Skeletal muscle tissue (tissue), 4 donors: Measurements from ENCODE around the gene MTX3. TPM values are rescaled to one million over a fixed set of nuclear protein-coding genes. Genes with fewer than 3 reads are reported as not detected.

ENCODE experiments used
- H3K27ac ChIP-seq: one replicate; pipeline ENCODE4 v1.7.0; 2013; ENCODE audit warnings: mild to moderate bottlenecking, low read depth, low read length, inconsistent platforms
- H3K27me3 ChIP-seq, 3 donors: one replicate each; pipeline ENCODE4 v1.7.0; 2013; ENCODE audit warnings: low read length in 3 of 3; ENCODE audit not compliant: control insufficient read depth in 3 of 3, insufficient read depth in 3 of 3
- H3K36me3 ChIP-seq, 3 donors: one replicate each; pipeline ENCODE4 v1.7.0; 2013; ENCODE audit warnings: low read length in 3 of 3; ENCODE audit not compliant: control insufficient read depth in 3 of 3, insufficient read depth in 3 of 3
- H3K4me1 ChIP-seq, 3 donors: one replicate each; pipeline ENCODE4 v1.7.0; 2013; ENCODE audit warnings: low read length in 3 of 3, mild to moderate bottlenecking in 3 of 3; ENCODE audit not compliant: control insufficient read depth in 3 of 3, insufficient read depth in 3 of 3
- H3K4me3 ChIP-seq, 3 donors: one replicate each; pipeline ENCODE4 v1.7.0; 2013; ENCODE audit warnings: low read length in 3 of 3
- H3K9ac ChIP-seq, 3 donors: one replicate each; pipeline ENCODE4 v1.7.0; 2013; ENCODE audit warnings: low read length in 3 of 3, mild to moderate bottlenecking in 3 of 3, moderate library complexity in 2 of 3, low read depth in 1 of 3
- H3K9me3 ChIP-seq, 3 donors: one replicate each; pipeline ENCODE4 v1.7.0; 2013; ENCODE audit warnings: low read length in 3 of 3; ENCODE audit not compliant: control insufficient read depth in 3 of 3
- total RNA-seq: library from RNA; depleted of rRNA; stranded (reverse); fragments of >200 nt; gene quantifications from one replicate; pipeline ENCODE4 v1.2.3, GENCODE V29; 2014
- donor health status: Osteomylitis.

Gene MTX3
- total RNA-seq, 1 donor from 2014 or later = 10.4 TPM

- H3K27ac ChIP-seq = no peak overlapping the region
- no peaks in the 10 kb centered on the region for H3K36me3 ChIP-seq
- no peaks in the 10 kb centered on the region for H3K27me3 ChIP-seq
- no peaks in the 10 kb centered on the region for H3K4me1 ChIP-seq
- no peak overlapping the region for H3K9ac ChIP-seq
- H3K9me3 ChIP-seq = no peaks in the 10 kb centered on the region
- H3K4me3 ChIP-seq = no peak overlapping the region
These were observed 43.5 kb downstream of the MTX3 start for GRCh38 chr5:79947567-79947966.

DNA sequence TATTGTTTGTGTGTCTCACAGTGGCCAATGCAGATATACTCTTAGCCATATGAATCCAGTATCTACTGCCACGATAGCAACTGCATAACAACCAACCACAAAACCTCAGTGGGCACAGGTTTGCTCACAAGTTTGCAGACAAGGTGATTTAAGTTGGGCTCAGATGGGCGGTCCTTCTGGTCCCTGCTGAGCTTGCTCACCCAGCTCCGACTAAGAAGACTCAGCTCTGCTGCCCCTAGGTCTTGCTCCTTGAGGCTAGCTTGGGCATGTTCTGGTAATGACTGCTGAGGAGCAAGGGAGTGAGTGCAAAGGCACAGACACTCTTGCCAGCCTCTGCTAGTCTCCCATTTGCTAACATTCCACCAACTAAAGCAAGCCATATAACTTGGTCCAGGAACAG is 52.6 kb downstream of the MTX3 start:
- peaks cover 0 to 3% (median 0%) of the 10 kb centered on the region in 3 donors for H3K27me3 ChIP-seq
- H3K4me3 ChIP-seq = no peak overlapping the region
- no peak overlapping the region for H3K9ac ChIP-seq
- no peak overlapping the region for H3K27ac ChIP-seq
- H3K36me3 ChIP-seq = no peaks in the 10 kb centered on the region
- peaks cover 0 to 2% (median 2%) of the 10 kb centered on the region in 3 donors for H3K4me1 ChIP-seq
- no peaks in the 10 kb centered on the region for H3K9me3 ChIP-seq

- Histone ChIP-seq H3K27me3 (peaks cover 0 to 3% (median 0%) of the 10 kb centered on the region in 3 donors), H3K9ac (no peak overlapping the region), H3K4me1 (peaks cover 0 to 4% (median 2%) of the 10 kb centered on the region in 3 donors), H3K4me3 (no peak overlapping the region), H3K9me3 (no peaks in the 10 kb centered on the region), H3K36me3 (no peaks in the 10 kb centered on the region), H3K27ac (no peak overlapping the region)
These were observed 54.3 kb downstream of the MTX3 start for GRCh38 chr5:79936646-79937216.

DNA sequence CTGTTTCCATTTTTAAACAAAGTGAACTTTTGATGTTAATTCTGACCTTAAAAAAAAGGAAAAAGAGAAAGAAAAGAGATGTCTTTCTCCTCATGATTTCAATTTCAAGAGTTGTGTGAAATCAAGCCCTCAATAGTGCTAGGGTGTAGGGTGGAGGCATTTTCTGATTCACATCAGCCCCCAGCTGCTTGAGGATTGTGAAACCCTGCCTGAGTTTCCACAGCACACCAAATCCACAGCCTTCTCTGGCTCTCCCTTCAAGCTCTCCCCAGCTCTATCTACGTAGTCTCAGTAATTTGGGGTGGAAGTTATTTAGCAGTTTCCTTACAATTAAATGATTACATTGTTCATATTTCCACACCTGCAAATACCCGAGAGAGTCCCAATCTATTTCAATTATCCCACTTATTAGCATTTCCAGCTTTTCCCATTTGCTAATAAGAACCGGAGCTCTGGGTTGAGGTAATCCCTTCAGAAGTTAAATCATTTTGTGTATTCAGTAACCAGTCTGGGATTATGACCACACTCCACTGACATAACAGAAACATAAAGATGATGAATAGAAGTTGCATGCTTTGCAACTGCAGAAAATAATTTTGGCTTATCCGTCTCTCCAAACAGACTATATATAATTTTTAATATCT is 54.9 kb downstream of the MTX3 start:
- Histone ChIP-seq H3K4me1 (peaks cover 0 to 4% (median 2%) of the 10 kb centered on the region in 3 donors), H3K27ac (no peak overlapping the region), H3K9me3 (no peaks in the 10 kb centered on the region), H3K27me3 (peaks cover 0 to 3% (median 0%) of the 10 kb centered on the region in 3 donors), H3K4me3 (no peak overlapping the region), H3K36me3 (no peaks in the 10 kb centered on the region), H3K9ac (no peak overlapping the region)

- no peaks in the 10 kb centered on the region for H3K9me3 ChIP-seq
- H3K9ac ChIP-seq = no peak overlapping the region
- H3K4me3 ChIP-seq = no peak overlapping the region
- no peak overlapping the region for H3K27ac ChIP-seq
- peaks cover 2 to 4% (median 2%) of the 10 kb centered on the region in 3 donors for H3K4me1 ChIP-seq
- peaks cover 0 to 3% (median 0%) of the 10 kb centered on the region in 3 donors for H3K27me3 ChIP-seq
- H3K36me3 ChIP-seq = no peaks in the 10 kb centered on the region
These were observed 56.4 kb downstream of the MTX3 start for GRCh38 chr5:79934681-79935080.

- H3K9ac ChIP-seq = no peak overlapping the region
- no peaks in the 10 kb centered on the region for H3K27me3 ChIP-seq
- peaks cover 2 to 8% (median 4%) of the 10 kb centered on the region in 3 donors for H3K4me1 ChIP-seq
- H3K4me3 ChIP-seq = no peak overlapping the region
- no peaks in the 10 kb centered on the region for H3K36me3 ChIP-seq
- H3K9me3 ChIP-seq = no peaks in the 10 kb centered on the region
- H3K27ac ChIP-seq = no peak overlapping the region
These were observed 58.3 kb downstream of the MTX3 start for GRCh38 chr5:79932510-79933504.

GRCh38 chr5:79931866-79932265 is 59.2 kb downstream of the MTX3 start:
- no peaks in the 10 kb centered on the region for H3K9me3 ChIP-seq
- no peak overlapping the region for H3K4me3 ChIP-seq
- H3K36me3 ChIP-seq = no peaks in the 10 kb centered on the region
- peaks cover 2 to 8% (median 4%) of the 10 kb centered on the region in 3 donors for H3K4me1 ChIP-seq
- no peak overlapping the region for H3K27ac ChIP-seq
- H3K27me3 ChIP-seq = no peaks in the 10 kb centered on the region
- no peak overlapping the region for H3K9ac ChIP-seq

DNA sequence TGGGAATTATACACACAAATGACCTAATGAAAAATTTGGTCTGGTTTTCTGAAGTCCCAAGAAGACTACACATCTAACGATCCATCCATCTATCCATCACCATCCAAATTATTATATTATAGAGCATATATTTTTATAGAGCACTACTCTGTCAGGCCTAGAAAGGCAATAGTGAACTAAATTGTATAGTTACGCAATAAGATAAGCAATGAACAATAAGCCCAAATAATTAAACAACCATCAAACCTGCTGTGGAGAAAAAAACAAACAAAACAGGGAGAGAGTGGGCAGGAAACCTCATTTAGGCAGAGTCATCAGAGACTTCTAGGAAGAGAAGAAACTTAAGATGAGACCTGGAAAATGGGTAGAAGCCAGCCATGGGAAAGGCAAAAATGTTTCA is 59.7 kb downstream of the MTX3 start:
- Histone ChIP-seq H3K4me1 (peaks cover 2 to 8% (median 4%) of the 10 kb centered on the region in 3 donors), H3K9ac (no peak overlapping the region), H3K4me3 (no peak overlapping the region), H3K27me3 (no peaks in the 10 kb centered on the region), H3K9me3 (no peaks in the 10 kb centered on the region), H3K36me3 (no peaks in the 10 kb centered on the region), H3K27ac (no peak overlapping the region)

- no peak overlapping the region for H3K27ac ChIP-seq
- no peak overlapping the region for H3K9ac ChIP-seq
- peaks cover 0 to 8% (median 2%) of the 10 kb centered on the region in 3 donors for H3K4me1 ChIP-seq
- H3K27me3 ChIP-seq = no peaks in the 10 kb centered on the region
- H3K4me3 ChIP-seq = no peak overlapping the region
- no peaks in the 10 kb centered on the region for H3K9me3 ChIP-seq
- H3K36me3 ChIP-seq = no peaks in the 10 kb centered on the region
These were observed 62.0 kb downstream of the MTX3 start for GRCh38 chr5:79929095-79929494.
